ENCODE data around the gene HSPA1L. TPM values are rescaled to one million over a fixed set of nuclear protein-coding genes. Genes with fewer than 3 reads are reported as not detected.
"Not testable (repeated sequence)": the region's sequence is repeated elsewhere in the genome, so short reads cannot be mapped to it uniquely, and the experiment has no call there.

HSPA1L gene
- total and polyA plus RNA-seq, 7 donors: 0.86 to 23.1 (median 3.3) TPM

- ATAC-seq: peak; percentile 32 to 50 (median 46)
- DNase-seq: peak; percentile 78 to 85
- Histone ChIP-seq H3K27ac (peak overlapping the region; percentile 91), H3K4me1 (peaks cover 47% of the 10 kb centered on the region), H3K36me3 (ENCODE audit: insufficient read depth in 1 of 2, low read depth in 1 of 2) (no peaks in the 10 kb centered on the region), H3K4me3 (peak overlapping the region; percentile 64), H3K9me3 (no peaks in the 10 kb centered on the region), H3K27me3 (ENCODE audit: insufficient read depth in 3 of 3, low read length in 2 of 3) (no peaks in the 10 kb centered on the region)
- intact Hi-C loops (cut with DNase I): no loop called here
- no peak for TF ChIP-seq CTCF (IDR thresholded peaks at IDR 0.05)
- 4 to 5% (median 4%) methylated on average over 35 to 39 of the region's 39 CpGs for whole genome bisulfite sequencing, 3 donors
Measured at GRCh38 chr6:31821301-31822035, 6.4 kb upstream of the HSPA1L start.

GRCh38 chr6:31820399-31820798, 5.3 kb upstream of the HSPA1L start:
- ATAC-seq; H3K27me3 ChIP-seq (ENCODE audit: insufficient read depth in 3 of 3, low read length in 2 of 3); DNase-seq; H3K4me3 ChIP-seq; H3K36me3 ChIP-seq (ENCODE audit: insufficient read depth in 1 of 2, low read depth in 1 of 2); H3K9me3 ChIP-seq; intact Hi-C loops (cut with DNase I): not testable (repeated sequence)
- Histone ChIP-seq H3K27ac (peak overlapping the region; percentile 91), H3K4me1 (peaks cover 37% of the 10 kb centered on the region)
- 71 to 90% (median 74%) methylated on average over 8 to 10 of the region's 10 CpGs for WGBS, 3 donors

- DNase-seq (no peak), ATAC-seq (no peak)
- H3K4me3 ChIP-seq: peak overlapping the region; percentile 73
- intact Hi-C loops (cut with DNase I): loop anchor here in 1 of 2 donors (10.0 kb wide), 1 partner anchor 1155 kb away; no protein-coding TSS in a partner anchor
- H3K4me1 ChIP-seq: peaks cover 35% of the 10 kb centered on the region
- H3K27ac ChIP-seq: peak overlapping the region; percentile 91
- no peaks in the 10 kb centered on the region for H3K36me3 ChIP-seq (ENCODE audit: insufficient read depth in 1 of 2, low read depth in 1 of 2)
- no peak for TF ChIP-seq CTCF (IDR thresholded peaks at IDR 0.05)
- no peaks in the 10 kb centered on the region for H3K27me3 ChIP-seq (ENCODE audit: insufficient read depth in 3 of 3, low read length in 2 of 3)
- H3K9me3 ChIP-seq: no peaks in the 10 kb centered on the region
Measured at GRCh38 chr6:31819871-31820299, 4.8 kb upstream of the HSPA1L start.

GRCh38 chr6:31817929-31818511, 2.9 kb upstream of the HSPA1L start:
- intact Hi-C loops (cut with DNase I): loop anchor here in 1 of 2 donors (10.0 kb wide), 1 partner anchor 1157 kb away; no protein-coding TSS in a partner anchor
- H3K36me3 ChIP-seq (ENCODE audit: insufficient read depth in 1 of 2, low read depth in 1 of 2); ATAC-seq; DNase-seq; H3K9me3 ChIP-seq; H3K27me3 ChIP-seq (ENCODE audit: insufficient read depth in 3 of 3, low read length in 2 of 3): not testable (repeated sequence)
- 14 to 26% (median 19%) methylated on average over 8 of the region's 8 CpGs for WGBS, 3 donors
- peaks cover 40% of the 10 kb centered on the region for H3K4me1 ChIP-seq
- peak overlapping the region; percentile 91 for H3K27ac ChIP-seq
- H3K4me3 ChIP-seq: peak overlapping the region; percentile 73

GRCh38 chr6:31817133-31817928, 2.2 kb upstream of the HSPA1L start:
- ATAC-seq; H3K27me3 ChIP-seq (ENCODE audit: insufficient read depth in 3 of 3, low read length in 2 of 3); H3K36me3 ChIP-seq (ENCODE audit: insufficient read depth in 1 of 2, low read depth in 1 of 2); H3K9me3 ChIP-seq: not testable (repeated sequence)
- peak overlapping the region; percentile 73 for H3K4me3 ChIP-seq
- peak in 1 of 2 donors; percentile 65 for DNase-seq
- peak overlapping the region; percentile 91 for H3K27ac ChIP-seq
- WGBS, 3 donors: 9 to 23% (median 19%) methylated on average over 12 to 14 of the region's 37 CpGs
- peaks cover 38% of the 10 kb centered on the region for H3K4me1 ChIP-seq
- intact Hi-C loops (cut with DNase I): loop anchor here in 1 of 2 donors (10.0 kb wide), 1 partner anchor 1157 kb away; no protein-coding TSS in a partner anchor
